GM21381 (cell line): Measurements from ENCODE around the gene SLC2A11.

Experiments used
- ATAC-seq: cut with Tn5 transposase; IDR thresholded peaks from one replicate; pipeline ENCODE4 v1.9.1; 2021; ENCODE audit warnings: mild to moderate bottlenecking, moderate library complexity; ENCODE audit not compliant: unreplicated experiment

The SLC2A11 gene

GRCh38 chr22:23857606-23858483, at the start of gene SLC2A11:
SLC2A11 (plus strand) TSS chr22:23857875; CDS start chr22:23858000, 125 bp downstream.
- ATAC-seq: peak; percentile 94

GRCh38 chr22:23812378-23812777, 45.3 kb upstream of the SLC2A11 start:
- ATAC-seq: no peak

- no peak for ATAC-seq
Measured at GRCh38 chr22:23815541-23816155, 42.0 kb upstream of the SLC2A11 start.

GRCh38 chr22:23816156-23816976, 41.3 kb upstream of the SLC2A11 start:
- ATAC-seq: no peak

- no peak for ATAC-seq
Measured at GRCh38 chr22:23817146-23817545, 40.5 kb upstream of the SLC2A11 start.

- ATAC-seq: no peak
Measured at GRCh38 chr22:23818541-23818940, 39.1 kb upstream of the SLC2A11 start.

- no peak for ATAC-seq
Measured at GRCh38 chr22:23820748-23821211, 36.9 kb upstream of the SLC2A11 start.

GRCh38 chr22:23822101-23822671, 35.5 kb upstream of the SLC2A11 start:
- ATAC-seq: no peak

GRCh38 chr22:23823331-23823791, 34.3 kb upstream of the SLC2A11 start:
- no peak for ATAC-seq

GRCh38 chr22:23824476-23825245, 33.0 kb upstream of the SLC2A11 start:
- ATAC-seq: no peak

GRCh38 chr22:23825246-23825905, 32.3 kb upstream of the SLC2A11 start:
- no peak for ATAC-seq

- ATAC-seq: no peak
Measured at GRCh38 chr22:23826510-23827350, 30.9 kb upstream of the SLC2A11 start.

- no peak for ATAC-seq
Measured at GRCh38 chr22:23827351-23827995, 30.2 kb upstream of the SLC2A11 start.

- no peak for ATAC-seq
Measured at GRCh38 chr22:23828800-23829680, 28.6 kb upstream of the SLC2A11 start.

- ATAC-seq: no peak
Measured at GRCh38 chr22:23829845-23830372, 27.8 kb upstream of the SLC2A11 start.

GRCh38 chr22:23831261-23831660, 26.4 kb upstream of the SLC2A11 start:
- no peak for ATAC-seq

- ATAC-seq: no peak
Measured at GRCh38 chr22:23831781-23832180, 25.9 kb upstream of the SLC2A11 start.
